PC-9 (cell line): ENCODE measurements around the gene SNX18. TPM values are rescaled to one million over a fixed set of nuclear protein-coding genes. Genes with fewer than 3 reads are reported as not detected.

Experiments used
- Bru-seq: library from RNA; stranded (reverse); fragments of 400-500 nt; gene quantifications from one replicate; lab custom pipeline; 2021; lab: Mats Ljungman, UMichigan
- BruChase-seq, 2 experiments: library from RNA; stranded (reverse); fragments of 400-500 nt; gene quantifications; one replicate each; lab custom pipeline; 2021; lab: Mats Ljungman, UMichigan
- BruUV-seq: library from RNA; stranded (reverse); fragments of 400-500 nt; replicated peaks from 2 replicates; lab custom pipeline; 2021; lab: Mats Ljungman, UMichigan
- CTCF ChIA-PET: fragments of 300-600 bp; sonication (Branson Sonifier 250); formaldehyde crosslinking; loops from one replicate; lab custom pipeline; 2022; ENCODE audit warnings: antibody characterized with exemption; lab: Charles Lee
- POLR2A ChIA-PET: fragments of 300-600 bp; sonication (Branson Sonifier 250); formaldehyde crosslinking; loops from one replicate; lab custom pipeline; 2022; ENCODE audit warnings: antibody characterized with exemption; ENCODE audit not compliant: unreplicated experiment; lab: Charles Lee
- DNase-seq, 2 experiments: peaks; one replicate each; pipeline versions ENCODE4 v3.0.0 to v3.0.0-alpha.2; 2015 to 2022; ENCODE audit warnings: mixed read lengths in 1 of 2
- H2AFZ ChIP-seq: fragments of 200-600 bp; sonication (generic); 2 replicates; pipeline ENCODE4 v1.8.1; 2017; ENCODE audit warnings: antibody characterized with exemption
- H3F3A ChIP-seq: fragments of 200-600 bp; sonication (generic); 2 replicates; pipeline ENCODE4 v1.8.1; 2017; ENCODE audit warnings: antibody characterized with exemption, mild to moderate bottlenecking, low read depth; ENCODE audit not compliant: insufficient read depth
- H3K27ac ChIP-seq: fragments of 200-600 bp; sonication (generic); 2 replicates; pipeline ENCODE4 v1.6.1; 2016; ENCODE audit warnings: mixed run types
- H3K27me3 ChIP-seq: fragments of 200-600 bp; sonication (generic); 2 replicates; pipeline ENCODE4 v1.6.1; 2016; ENCODE audit warnings: low read depth, mixed run types; ENCODE audit not compliant: insufficient read depth
- H3K36me3 ChIP-seq: fragments of 200-600 bp; sonication (generic); 2 replicates; pipeline ENCODE4 v1.6.1; 2016; ENCODE audit warnings: low read depth, mixed run types
- H3K4me1 ChIP-seq: fragments of 200-600 bp; sonication (generic); replicated peaks from 2 replicates; pipeline ENCODE4 v1.6.1; 2016; ENCODE audit warnings: mixed run types; ENCODE audit not compliant: insufficient read depth
- H3K4me2 ChIP-seq: fragments of 200-600 bp; sonication (generic); 2 replicates; pipeline ENCODE4 v1.6.1; 2017; ENCODE audit warnings: mixed run types
- H3K4me3 ChIP-seq: fragments of 200-600 bp; sonication (generic); 2 replicates; pipeline ENCODE4 v1.6.1; 2016; ENCODE audit warnings: mixed run types
- H3K79me2 ChIP-seq: fragments of 200-600 bp; sonication (generic); 2 replicates; pipeline ENCODE4 v1.6.1; 2017; ENCODE audit warnings: low read depth, mixed run types
- H3K9me2 ChIP-seq: fragments of 200-600 bp; sonication (generic); 2 replicates; pipeline ENCODE4 v1.8.1; 2017; ENCODE audit warnings: mild to moderate bottlenecking; ENCODE audit not compliant: insufficient read depth
- H3K9me3 ChIP-seq: fragments of 200-600 bp; sonication (generic); 2 replicates; pipeline ENCODE4 v1.8.1; 2016; ENCODE audit warnings: low read depth; ENCODE audit not compliant: insufficient read depth
- H4K20me1 ChIP-seq: fragments of 200-600 bp; sonication (generic); 2 replicates; pipeline ENCODE4 v1.8.1; 2017; ENCODE audit not compliant: insufficient read depth
- EZH2 ChIP-seq: fragments of 200-600 bp; sonication (generic); IDR thresholded peaks from 2 replicates; pipeline ENCODE4 v1.8.0; 2017; ENCODE audit warnings: antibody characterized with exemption, low read depth
- intact Hi-C: fragments of 100-400 bp; cut with micrococcal nuclease; formaldehyde crosslinking; loops from one replicate; pipeline ENCODE4 v1.10.0; 2022; ENCODE audit not compliant: unreplicated experiment
- long read RNA-seq: library from polyadenylated mRNA; stranded (forward); transcript quantifications from one replicate; pipeline ENCODE4 v2.0.0, GENCODE V29; 2022
- total RNA-seq: library from RNA; stranded (reverse); gene quantifications from 2 replicates; pipeline ENCODE4 v1.2.3, GENCODE V29; 2021
- TF ChIP-seq, protein P1 (sequence below): fragments of 200-600 bp; sonication (generic); conservative IDR thresholded peaks from 2 replicates; pipeline ENCODE4 v1.6.1; 2017; ENCODE audit warnings: mixed run types, antibody characterized with exemption, mild to moderate bottlenecking, moderate library complexity

Gene SNX18, protein sequence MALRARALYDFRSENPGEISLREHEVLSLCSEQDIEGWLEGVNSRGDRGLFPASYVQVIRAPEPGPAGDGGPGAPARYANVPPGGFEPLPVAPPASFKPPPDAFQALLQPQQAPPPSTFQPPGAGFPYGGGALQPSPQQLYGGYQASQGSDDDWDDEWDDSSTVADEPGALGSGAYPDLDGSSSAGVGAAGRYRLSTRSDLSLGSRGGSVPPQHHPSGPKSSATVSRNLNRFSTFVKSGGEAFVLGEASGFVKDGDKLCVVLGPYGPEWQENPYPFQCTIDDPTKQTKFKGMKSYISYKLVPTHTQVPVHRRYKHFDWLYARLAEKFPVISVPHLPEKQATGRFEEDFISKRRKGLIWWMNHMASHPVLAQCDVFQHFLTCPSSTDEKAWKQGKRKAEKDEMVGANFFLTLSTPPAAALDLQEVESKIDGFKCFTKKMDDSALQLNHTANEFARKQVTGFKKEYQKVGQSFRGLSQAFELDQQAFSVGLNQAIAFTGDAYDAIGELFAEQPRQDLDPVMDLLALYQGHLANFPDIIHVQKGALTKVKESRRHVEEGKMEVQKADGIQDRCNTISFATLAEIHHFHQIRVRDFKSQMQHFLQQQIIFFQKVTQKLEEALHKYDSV
- total RNA-seq, result 9.7 and 13.1 TPM in 2 replicates
- percentile 76 among the genes with signal in this experiment for Bru-seq, nascent RNA
- BruChase-seq, experiment 1, labeled RNA remaining after a 2-hour chase, result percentile 79 among the genes with signal in this experiment
- percentile 66 among the genes with signal in this experiment for BruChase-seq, experiment 2, labeled RNA remaining after a 6-hour chase
- long read RNA-seq, full-length matches to known transcripts, result 2 of 4 reads
- long read RNA-seq, partial matches to known transcripts, result 0 of 4 reads
- long read RNA-seq, other reads (novel, unspliced or antisense), result 2 of 4 reads

DNA sequence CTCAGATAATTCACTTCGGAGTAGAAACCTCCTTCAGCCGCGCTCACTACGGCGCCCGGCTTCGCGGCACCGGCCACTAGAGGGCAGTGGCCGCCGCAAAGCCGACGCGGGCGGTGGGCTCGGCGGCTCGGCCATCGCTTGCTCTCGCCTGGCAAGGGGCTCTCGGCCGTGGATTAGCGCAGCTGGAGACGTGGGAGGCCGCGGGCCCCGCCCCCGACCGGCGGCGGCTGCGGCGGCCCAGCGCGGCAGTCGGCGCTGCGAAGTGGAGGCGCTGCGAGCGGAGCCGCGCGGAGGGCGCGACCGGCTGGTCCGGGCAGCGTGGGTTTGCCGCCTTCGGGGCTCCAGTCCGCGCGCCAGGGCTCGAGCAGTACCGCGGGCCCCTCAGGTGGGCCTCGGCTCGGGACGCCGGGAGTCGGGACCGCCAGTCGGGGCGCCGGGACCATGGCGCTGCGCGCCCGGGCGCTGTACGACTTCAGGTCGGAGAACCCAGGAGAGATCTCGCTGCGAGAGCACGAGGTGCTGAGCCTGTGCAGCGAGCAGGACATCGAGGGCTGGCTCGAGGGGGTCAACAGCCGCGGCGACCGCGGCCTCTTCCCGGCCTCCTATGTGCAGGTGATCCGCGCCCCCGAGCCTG, at the start of gene SNX18:
Gene SNX18, plus strand, starts transcription at position 248 of the 634 bp plus-strand sequence. Its CDS starts 194 bp downstream, at position 442.
- H3K36me3 ChIP-seq, result 0 out of 2 replicates have a peak, but pooled peaks cover under 1% of the 10 kb centered on the region
- H4K20me1 ChIP-seq, result 0 out of 2 replicates have a peak, but pooled peaks cover under 1% of the 10 kb centered on the region
- peak within 1 kb of the TSS; percentile 91 for H3K4me2 ChIP-seq
- peaks cover 42% of the 10 kb centered on the region for H3K4me1 ChIP-seq
- CTCF ChIA-PET, result interaction anchor here (0.6 to 2.5 kb wide), 3 partner anchors 225 to 350 kb away, joined by 4 to 15 read pairs (median 8); no protein-coding TSS in a partner anchor
- H3K4me3 ChIP-seq, result peak within 1 kb of the TSS; percentile 72
- TF ChIP-seq, protein P1, sequence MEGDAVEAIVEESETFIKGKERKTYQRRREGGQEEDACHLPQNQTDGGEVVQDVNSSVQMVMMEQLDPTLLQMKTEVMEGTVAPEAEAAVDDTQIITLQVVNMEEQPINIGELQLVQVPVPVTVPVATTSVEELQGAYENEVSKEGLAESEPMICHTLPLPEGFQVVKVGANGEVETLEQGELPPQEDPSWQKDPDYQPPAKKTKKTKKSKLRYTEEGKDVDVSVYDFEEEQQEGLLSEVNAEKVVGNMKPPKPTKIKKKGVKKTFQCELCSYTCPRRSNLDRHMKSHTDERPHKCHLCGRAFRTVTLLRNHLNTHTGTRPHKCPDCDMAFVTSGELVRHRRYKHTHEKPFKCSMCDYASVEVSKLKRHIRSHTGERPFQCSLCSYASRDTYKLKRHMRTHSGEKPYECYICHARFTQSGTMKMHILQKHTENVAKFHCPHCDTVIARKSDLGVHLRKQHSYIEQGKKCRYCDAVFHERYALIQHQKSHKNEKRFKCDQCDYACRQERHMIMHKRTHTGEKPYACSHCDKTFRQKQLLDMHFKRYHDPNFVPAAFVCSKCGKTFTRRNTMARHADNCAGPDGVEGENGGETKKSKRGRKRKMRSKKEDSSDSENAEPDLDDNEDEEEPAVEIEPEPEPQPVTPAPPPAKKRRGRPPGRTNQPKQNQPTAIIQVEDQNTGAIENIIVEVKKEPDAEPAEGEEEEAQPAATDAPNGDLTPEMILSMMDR, result peak; percentile 90
- no peak for TF ChIP-seq EZH2
- no peaks in the 10 kb centered on the region for H3K9me3 ChIP-seq
- no peaks in the 10 kb centered on the region for H3F3A ChIP-seq
- peak within 1 kb of the TSS; percentile 77 for H2AFZ ChIP-seq
- H3K79me2 ChIP-seq, result peaks cover 44% of the 10 kb centered on the region
- H3K27me3 ChIP-seq, result no peaks in the 10 kb centered on the region
- no peaks in the 10 kb centered on the region for H3K9me2 ChIP-seq
- intact Hi-C loops, result loop anchor here (1.0 to 10.0 kb wide), 7 partner anchors 184 to 642 kb away; partner anchors contain the start of gene ARL15
- peak within 1 kb of the TSS; percentile 31; the same call in 1 of the 2 replicates for H3K27ac ChIP-seq
- POLR2A ChIA-PET, result interaction anchor here (0.6 kb wide), 1 partner anchor 1438 kb away, joined by 3 read pairs; no protein-coding TSS in a partner anchor
- BruUV-seq, result no TSS peak
- DNase-seq, result peak; percentile 72 to 88

DNA sequence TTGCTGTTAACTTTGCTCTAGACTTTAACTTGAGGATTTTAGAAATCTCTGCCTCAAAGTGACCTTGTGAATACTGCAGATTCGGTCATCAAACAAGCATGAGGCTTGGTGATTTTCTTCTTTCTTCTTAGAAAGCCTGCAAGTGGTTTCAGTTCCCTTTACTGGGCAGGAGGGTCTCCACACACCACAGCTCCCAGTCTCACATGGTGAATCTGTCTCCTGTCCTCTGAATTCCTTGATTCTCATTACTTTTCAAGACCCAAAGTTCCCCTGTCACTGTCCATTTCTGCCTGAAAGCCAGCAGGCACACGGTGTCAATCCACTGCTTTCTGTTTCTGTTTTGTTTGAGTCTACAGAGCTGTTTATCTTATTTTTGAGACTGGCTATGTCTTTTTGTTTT, 47.9 kb upstream of the SNX18 start:
- ChIA-PET CTCF (no interaction called here), POLR2A (no interaction called here)
- H3K4me2 ChIP-seq, result peak overlapping the region; percentile 49; the same call in 1 of the 2 replicates

More for the DNA sequence above, 47.9 kb upstream of the SNX18 start:
- BruUV-seq, result no TSS peak
- TF ChIP-seq, protein P1, result no peak
- TF ChIP-seq EZH2, result no peak
- intact Hi-C loops, result no loop called here
- no peaks in the 10 kb centered on the region for H3K9me3 ChIP-seq
- no peak overlapping the region for H3K27ac ChIP-seq
- DNase-seq, result no peak
- no peaks in the 10 kb centered on the region for H4K20me1 ChIP-seq
- H3K9me2 ChIP-seq, result no peaks in the 10 kb centered on the region
- H3F3A ChIP-seq, result no peaks in the 10 kb centered on the region
- H3K36me3 ChIP-seq, result no peaks in the 10 kb centered on the region
- no peaks in the 10 kb centered on the region for H3K79me2 ChIP-seq
- H3K4me3 ChIP-seq, result no peak overlapping the region
- H3K4me1 ChIP-seq, result no peaks in the 10 kb centered on the region
- no peaks in the 10 kb centered on the region for H3K27me3 ChIP-seq
- no peak overlapping the region; the same call in 1 of the 2 replicates for H2AFZ ChIP-seq
